ENCODE measurements around the gene KHDRBS1.
"Not testable (repeated sequence)": the region's sequence is repeated elsewhere in the genome, so short reads cannot be mapped to it uniquely, and the experiment has no call there.

The KHDRBS1 gene

GRCh38 chr1:32066489-32066873, 52.8 kb downstream of the KHDRBS1 start:
- DNase-seq: peak in 1 of 2 experiments; percentile 32

- DNase-seq: no peak
Observed at GRCh38 chr1:32068957-32069588, 55.4 kb downstream of the KHDRBS1 start.

- peak; percentile 37 to 43 for DNase-seq
Observed at GRCh38 chr1:32071758-32072621, 58.3 kb downstream of the KHDRBS1 start.

- peak; percentile 99 for DNase-seq
Observed at GRCh38 chr1:32072622-32073298, 59.1 kb downstream of the KHDRBS1 start, which contains the start of gene TMEM39B. Gene TMEM39B, plus strand, starts transcription at chr1:32072939. Its CDS starts 109 bp downstream, at chr1:32073048.

- no peak for DNase-seq
Observed at GRCh38 chr1:32073299-32074229, 59.9 kb downstream of the KHDRBS1 start.

- DNase-seq: no peak
Observed at GRCh38 chr1:32074841-32075240, 61.2 kb downstream of the KHDRBS1 start.

GRCh38 chr1:32077451-32077850, 63.8 kb downstream of the KHDRBS1 start:
- no peak for DNase-seq

- no peak for DNase-seq
Observed at GRCh38 chr1:32082022-32082421, 68.4 kb downstream of the KHDRBS1 start.

GRCh38 chr1:32086381-32086780, 72.7 kb downstream of the KHDRBS1 start:
- DNase-seq: not testable (repeated sequence)

GRCh38 chr1:32091176-32091575, 77.5 kb downstream of the KHDRBS1 start:
- DNase-seq: no peak

GRCh38 chr1:32091591-32091990, 77.9 kb downstream of the KHDRBS1 start:
- DNase-seq: no peak
